H1 (cell line): ENCODE data around the gene KCNQ1. TPM values are rescaled to one million over a fixed set of nuclear protein-coding genes. Genes with fewer than 3 reads are reported as not detected.

ENCODE experiments used
- CTCF ChIA-PET: fragments of 300-600 bp; sonication (Branson Sonifier 250); formaldehyde crosslinking; loops from one replicate; lab custom pipeline; 2021; ENCODE audit not compliant: partially characterized antibody; lab: Charles Lee
- POLR2A ChIA-PET: fragments of 300-600 bp; sonication (Branson Sonifier 250); formaldehyde crosslinking; loops from one replicate; lab custom pipeline; 2021; ENCODE audit warnings: inconsistent platforms; ENCODE audit not compliant: partially characterized antibody; lab: Charles Lee
- DNase-seq, 2 experiments: peaks; one replicate each; pipeline versions ENCODE4 v3.0.0 to v3.0.0-alpha.2; 2010 to 2022; ENCODE audit warnings: low spot score in 2 of 2, low read depth in 1 of 2, mixed read lengths in 1 of 2
- FAIRE-seq: peaks from 2 replicates; lab custom pipeline; 2011; peaks lifted over from hg19 to GRCh38; lab: Jason Lieb, UNC
- H2AFZ ChIP-seq: 2 replicates; pipeline ENCODE4 v1.8.1; 2012; ENCODE audit warnings: low read length, inconsistent platforms
- H2AK5ac ChIP-seq: 2 replicates; pipeline ENCODE4 v1.6.1; 2013; ENCODE audit warnings: low read depth, low read length
- H2BK120ac ChIP-seq: replicated peaks from 2 replicates; pipeline ENCODE3; 2013; ENCODE audit warnings: low read depth, low read length, inconsistent platforms
- H2BK12ac ChIP-seq: 2 replicates; pipeline ENCODE4 v1.6.1; 2013; ENCODE audit warnings: low read depth, low read length
- H2BK15ac ChIP-seq: 2 replicates; pipeline ENCODE4 v1.6.1; 2013; ENCODE audit warnings: low read length
- H2BK20ac ChIP-seq: 2 replicates; pipeline ENCODE4 v1.6.1; 2013; ENCODE audit warnings: low read length
- H2BK5ac ChIP-seq: 2 replicates; pipeline ENCODE4 v1.6.1; 2013; ENCODE audit warnings: low read depth, low read length
- H3K14ac ChIP-seq: 2 replicates; pipeline ENCODE4 v1.6.1; 2013; ENCODE audit warnings: inconsistent platforms; ENCODE audit not compliant: insufficient read length
- H3K18ac ChIP-seq: 2 replicates; pipeline ENCODE4 v1.6.1; 2013; ENCODE audit warnings: low read length; ENCODE audit errors: extremely low read depth
- H3K23ac ChIP-seq: 2 replicates; pipeline ENCODE4 v1.6.1; 2013; ENCODE audit warnings: inconsistent platforms; ENCODE audit not compliant: insufficient read length
- H3K23me2 ChIP-seq: 2 replicates; pipeline ENCODE4 v1.6.1; 2013; ENCODE audit warnings: low read depth, low read length
- H3K27ac ChIP-seq: 2 replicates; pipeline ENCODE4 v1.6.1; 2011; ENCODE audit warnings: low read depth, low read length, inconsistent platforms
- H3K27me3 ChIP-seq, 4 experiments: replicated peaks in 1 of 4; 1 replicate in 1 of 4; 2 replicates in 3 of 4; pipeline versions ENCODE4 v1.6.1 to v1.8.1; 2011 to 2013; ENCODE audit warnings: low read length in 3 of 4, mild to moderate bottlenecking in 3 of 4, inconsistent platforms in 2 of 4, mixed read lengths in 2 of 4, moderate library complexity in 1 of 4; ENCODE audit not compliant: control insufficient read depth in 3 of 4, insufficient read depth in 3 of 4; ENCODE audit errors: extremely low read depth in 1 of 4
- H3K36me3 ChIP-seq, 4 experiments: 2 replicates each; pipeline versions ENCODE4 v1.6.1 to v1.8.1; 2011 to 2013; ENCODE audit warnings: mild to moderate bottlenecking in 4 of 4, low read length in 3 of 4, moderate library complexity in 2 of 4, control low read depth in 1 of 4, inconsistent platforms in 1 of 4; ENCODE audit not compliant: insufficient read depth in 4 of 4, control insufficient read depth in 2 of 4
- H3K4ac ChIP-seq: replicated peaks from 2 replicates; pipeline ENCODE3; 2013; ENCODE audit warnings: low read length, low read depth, mixed read lengths, inconsistent platforms; ENCODE audit not compliant: insufficient read length
- H3K4me1 ChIP-seq, 4 experiments: replicated peaks in 1 of 4; 1 replicate in 1 of 4; 2 replicates in 3 of 4; pipeline versions ENCODE4 v1.6.1 to v1.8.1; 2011 to 2013; ENCODE audit warnings: low read length in 3 of 4, inconsistent platforms in 2 of 4, mixed read lengths in 1 of 4; ENCODE audit not compliant: insufficient read depth in 4 of 4, control insufficient read depth in 3 of 4
- H3K4me2 ChIP-seq, 2 experiments: 2 replicates each; pipeline versions ENCODE4 v1.6.1 to v1.8.1; 2011 to 2013; ENCODE audit warnings: low read depth in 2 of 2, low read length in 2 of 2, control low read depth in 1 of 2, inconsistent platforms in 1 of 2, mild to moderate bottlenecking in 1 of 2; ENCODE audit not compliant: insufficient read depth in 1 of 2
- H3K4me3 ChIP-seq, 4 experiments: fragments of 200-600, 300-600 bp in 1 of 4; sonication (generic), shearing (Covaris generic), sonication (Bioruptor Twin) in 1 of 4; 2 replicates each; pipeline versions ENCODE4 v1.5.1 to v1.8.1; 2011 to 2016; ENCODE audit warnings: low read length in 4 of 4, low read depth in 3 of 4, control low read depth in 2 of 4, inconsistent platforms in 2 of 4, mild to moderate bottlenecking in 2 of 4, mixed read lengths in 1 of 4, moderate library complexity in 1 of 4; ENCODE audit not compliant: insufficient read depth in 2 of 4; ENCODE audit errors: extremely low read depth in 1 of 4
- H3K56ac ChIP-seq: replicated peaks from 2 replicates; pipeline ENCODE3; 2013; ENCODE audit warnings: low read depth, mild to moderate bottlenecking, mixed read lengths, low read length, inconsistent platforms; ENCODE audit not compliant: insufficient read length
- H3K79me1 ChIP-seq: 2 replicates; pipeline ENCODE4 v1.6.1; 2013; ENCODE audit warnings: low read depth, low read length, control low read depth
- H3K79me2 ChIP-seq, 2 experiments: 2 replicates each; pipeline versions ENCODE4 v1.6.1 to v1.8.1; 2012 to 2013; ENCODE audit warnings: low read length in 2 of 2, mild to moderate bottlenecking in 2 of 2, inconsistent platforms in 1 of 2; ENCODE audit not compliant: insufficient read depth in 2 of 2, control insufficient read depth in 1 of 2
- H3K9ac ChIP-seq, 4 experiments: replicated peaks in 1 of 4; 1 replicate in 1 of 4; 2 replicates in 3 of 4; pipeline versions ENCODE4 v1.6.1 to v1.8.1; 2011 to 2013; ENCODE audit warnings: low read depth in 3 of 4, low read length in 3 of 4, control low read depth in 2 of 4, mild to moderate bottlenecking in 2 of 4, moderate library complexity in 2 of 4, inconsistent platforms in 1 of 4; ENCODE audit errors: extremely low read depth in 1 of 4
- H3K9me3 ChIP-seq, 2 experiments: 2 replicates each; pipeline versions ENCODE4 v1.6.1 to v1.8.1; 2012 to 2013; ENCODE audit warnings: mild to moderate bottlenecking in 2 of 2, moderate library complexity in 2 of 2, control low read depth in 1 of 2, inconsistent platforms in 1 of 2, low read depth in 1 of 2, low read length in 1 of 2, mixed read lengths in 1 of 2; ENCODE audit not compliant: insufficient read depth in 2 of 2
- H4K20me1 ChIP-seq, 2 experiments: replicated peaks in 1 of 2; 2 replicates each; pipeline versions ENCODE3 to v1.8.1; 2011 to 2013; ENCODE audit warnings: inconsistent platforms in 2 of 2, low read length in 2 of 2, mild to moderate bottlenecking in 1 of 2; ENCODE audit not compliant: insufficient read depth in 2 of 2, control insufficient read depth in 1 of 2
- H4K5ac ChIP-seq: 2 replicates; pipeline ENCODE4 v1.6.1; 2013; ENCODE audit warnings: low read length, low read depth, mixed read lengths, inconsistent platforms; ENCODE audit not compliant: insufficient read length
- H4K8ac ChIP-seq: 2 replicates; pipeline ENCODE4 v1.8.0; 2013; ENCODE audit warnings: mild to moderate bottlenecking, moderate library complexity, low read length, inconsistent platforms; ENCODE audit not compliant: insufficient read depth; ENCODE audit errors: extremely low read depth
- H4K91ac ChIP-seq: replicated peaks from 2 replicates; pipeline ENCODE3; 2013; ENCODE audit warnings: low read length, mixed read lengths, inconsistent platforms; ENCODE audit not compliant: insufficient read length
- ASH2L ChIP-seq: fragments of 200-600, 300-600 bp; sonication (generic); IDR thresholded peaks from one replicate; pipeline ENCODE4 v1.7.1; 2017; ENCODE audit warnings: low read length
- CBX5 ChIP-seq: fragments of 300-800, 300-1000 bp; sonication (generic); IDR thresholded peaks from 2 replicates; pipeline ENCODE4 v1.7.1; 2016; ENCODE audit warnings: antibody characterized with exemption, low read length, low read depth
- FOSL1 ChIP-seq: IDR thresholded peaks from 2 replicates; pipeline ENCODE4 v1.6.1; 2011; ENCODE audit warnings: mild to moderate bottlenecking, low read depth, low read length, moderate library complexity; ENCODE audit not compliant: insufficient read depth
- NANOG ChIP-seq: IDR thresholded peaks from 2 replicates; pipeline ENCODE4 v1.6.1; 2011; ENCODE audit warnings: low read length, low read depth, mild to moderate bottlenecking, inconsistent platforms; ENCODE audit not compliant: insufficient read depth, poor library complexity, severe bottlenecking
- RAD21 ChIP-seq, 2 experiments: IDR thresholded peaks in 1 of 2; conservative IDR thresholded peaks in 1 of 2; 2 replicates each; pipeline ENCODE4 v1.6.1; 2011; ENCODE audit warnings: low read depth in 2 of 2, low read length in 2 of 2, improper control_type of control experiment in 1 of 2, inconsistent platforms in 1 of 2, mild to moderate bottlenecking in 1 of 2, moderate library complexity in 1 of 2
- RNF2 ChIP-seq: fragments of 200-900, 300-1000 bp; sonication (generic); IDR thresholded peaks from 2 replicates; pipeline ENCODE4 v1.7.1; 2016; ENCODE audit warnings: borderline replicate concordance, low read depth, mild to moderate bottlenecking, antibody characterized with exemption, low read length; ENCODE audit not compliant: poor library complexity, severe bottlenecking; ENCODE audit errors: missing control alignments
- SAP30 ChIP-seq: fragments of 300-600 bp; sonication (generic); IDR thresholded peaks from 2 replicates; pipeline ENCODE4 v1.7.1; 2012; ENCODE audit warnings: low read length, moderate library complexity, mild to moderate bottlenecking, inconsistent platforms; ENCODE audit not compliant: insufficient read depth, insufficient replicate concordance
- ZNF274 ChIP-seq: IDR thresholded peaks from 2 replicates; pipeline ENCODE4 v1.7.0; 2012; ENCODE audit warnings: low read length, borderline replicate concordance; ENCODE audit errors: extremely low read depth
- WGBS, 2 experiments: shearing (Covaris generic) in 1 of 2; methylation state at CpG; one replicate each; pipeline versions ENCODE4 v1.1.6 to v1.1.7; 2013 to 2015; ENCODE audit warnings: low lambda C conversion rate in 2 of 2, mixed read lengths in 2 of 2, inconsistent platforms in 1 of 2, low coverage in 1 of 2, missing lambda C conversion rate in 1 of 2; ENCODE audit not compliant: insufficient replicate concordance in 2 of 2, insufficient coverage in 1 of 2, insufficient read length in 1 of 2; ENCODE audit errors: extremely low coverage in 1 of 2, missing lambda C conversion rate in 1 of 2; 5-methylcytosine and 5-hydroxymethylcytosine counted together
- polyA plus RNA-seq, 7 experiments: library from polyadenylated mRNA; depleted of rRNA in 3 of 7; stranded (reverse) in 5 of 7; unstranded in 2 of 7; fragments of >200 nt in 5 of 7; fragments of 200-250 nt in 2 of 7; gene quantifications; 1 replicate in 5 of 7; 2 replicates in 1 of 7; 4 replicates in 1 of 7; pipeline versions ENCODE4 v1.2.1 to v1.2.3, GENCODE V29; 2011 to 2013; ENCODE audit warnings: missing spikeins in 2 of 7, mixed read lengths in 2 of 7
- total RNA-seq: library from RNA; stranded (reverse); fragmentation: NEBNext Ultra II Directional; extraction: Animal tissue kit (Norgen Biotek cat#: 25700); gene quantifications from 2 replicates; pipeline ENCODE4 v1.2.1, GENCODE V29; 2021
- TF ChIP-seq, protein P1 (sequence below): IDR thresholded peaks from 2 replicates; pipeline ENCODE4 v1.6.1; 2012; ENCODE audit warnings: inconsistent platforms

KCNQ1 gene
- total and polyA plus RNA-seq, 2 of the 8 experiments (the other 6 are each of a cell fraction or from before 2014, with no cell fraction given) = 1.9 to 2.0 TPM

- CTCF ChIA-PET = no interaction called here
- TF ChIP-seq ZNF274 (no peak), FOSL1 (no peak), ASH2L (no peak), SAP30 (no peak), RNF2 (no peak), RAD21 (IDR thresholded peaks at IDR 0.05 in 1 of 2, conservative IDR thresholded peaks at IDR 0.05 in 1 of 2; ENCODE audit: low read depth in 2 of 2, low read length in 2 of 2) (no peak), CBX5 (no peak), NANOG (no peak)
- TF ChIP-seq, protein P1, sequence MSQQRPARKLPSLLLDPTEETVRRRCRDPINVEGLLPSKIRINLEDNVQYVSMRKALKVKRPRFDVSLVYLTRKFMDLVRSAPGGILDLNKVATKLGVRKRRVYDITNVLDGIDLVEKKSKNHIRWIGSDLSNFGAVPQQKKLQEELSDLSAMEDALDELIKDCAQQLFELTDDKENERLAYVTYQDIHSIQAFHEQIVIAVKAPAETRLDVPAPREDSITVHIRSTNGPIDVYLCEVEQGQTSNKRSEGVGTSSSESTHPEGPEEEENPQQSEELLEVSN = no peak
Observed at GRCh38 chr11:2761131-2762030, 316.6 kb downstream of the KCNQ1 start.

More at GRCh38 chr11:2761131-2762030, 316.6 kb downstream of the KCNQ1 start:
- POLR2A ChIA-PET = no interaction called here
- Histone ChIP-seq H3K23me2 (no peaks in the 10 kb centered on the region), H3K4me1 (no peaks in the 10 kb centered on the region), H3K4ac (no peak overlapping the region), H4K20me1 (no peaks in the 10 kb centered on the region), H2BK15ac (no peak overlapping the region), H3K14ac (no peak overlapping the region), H4K8ac (peak overlapping the region; percentile 80; the same call in 1 of the 2 replicates), H3K79me2 (no peaks in the 10 kb centered on the region), H3K9ac (no peak overlapping the region), H2BK5ac (no peak overlapping the region), H3K27me3 (peaks cover 0 to 28% (median 16%) of the 10 kb centered on the region in 4 experiments; a peak in 6 of 7 replicates), H3K4me3 (no peak overlapping the region), H3K4me2 (no peak overlapping the region), H2BK120ac (no peak overlapping the region), H3K79me1 (no peaks in the 10 kb centered on the region; the same call in 1 of the 2 replicates), H3K9me3 (peaks cover 0 to 2% of the 10 kb centered on the region in 2 experiments; a peak in 1 of 4 replicates), H3K27ac (no peak overlapping the region), H2BK20ac (no peak overlapping the region), H2BK12ac (no peak overlapping the region), H2AFZ (no peak overlapping the region), H4K91ac (no peak overlapping the region), H3K18ac (no peak overlapping the region), H4K5ac (no peak overlapping the region), H3K36me3 (no peaks in the 10 kb centered on the region), H2AK5ac (no peak overlapping the region), H3K56ac (no peak overlapping the region), H3K23ac (no peak overlapping the region)
- DNase-seq = peak in 1 of 2 experiments; percentile 39
- 94% methylated on average over 33 of the region's 33 CpGs; no CpG with 5 or more reads in 1 of the 2 experiments for WGBS, 2 experiments
- no peak for FAIRE-seq
